Astrocyte (in vitro differentiated cells and primary cell): ENCODE results near the gene AXL. TPM values are rescaled to one million over a fixed set of nuclear protein-coding genes. Genes with fewer than 3 reads are reported as not detected.
"Not testable (repeated sequence)": the region's sequence is repeated elsewhere in the genome, so short reads cannot be mapped to it uniquely, and the experiment has no call there.

ENCODE experiments used
- DNase-seq: peaks from one replicate; pipeline ENCODE4 v3.0.0-alpha.2; 2010; ENCODE audit warnings: low read depth
- FAIRE-seq: peaks from 2 replicates; lab custom pipeline; 2011; peaks lifted over from hg19 to GRCh38; lab: Jason Lieb, UNC
- H2AFZ ChIP-seq: 2 replicates; pipeline ENCODE4 v1.6.0; 2012; ENCODE audit warnings: low read depth, low read length, inconsistent platforms
- H3K27ac ChIP-seq: 2 replicates; pipeline ENCODE4 v1.5.1; 2011; ENCODE audit warnings: low read depth, low read length, inconsistent platforms
- H3K27me3 ChIP-seq: 2 replicates; pipeline ENCODE4 v1.6.0; 2011; ENCODE audit warnings: low read length, inconsistent platforms; ENCODE audit not compliant: insufficient read depth
- H3K36me3 ChIP-seq: 2 replicates; pipeline ENCODE4 v1.5.1; 2011; ENCODE audit warnings: low read length, inconsistent platforms; ENCODE audit not compliant: insufficient read depth
- H3K4me1 ChIP-seq: 2 replicates; pipeline ENCODE4 v1.5.1; 2011; ENCODE audit warnings: low read length, inconsistent platforms; ENCODE audit not compliant: insufficient read depth
- H3K4me2 ChIP-seq: 2 replicates; pipeline ENCODE4 v1.6.0; 2012; ENCODE audit warnings: low read length, inconsistent platforms
- H3K4me3 ChIP-seq: 2 replicates; pipeline ENCODE4 v1.5.1; 2011; ENCODE audit warnings: low read depth, mild to moderate bottlenecking, low read length, inconsistent platforms; ENCODE audit not compliant: insufficient read depth
- H3K79me2 ChIP-seq: 2 replicates; pipeline ENCODE4 v1.6.0; 2012; ENCODE audit warnings: mild to moderate bottlenecking, low read length, inconsistent platforms; ENCODE audit not compliant: insufficient read depth
- H3K9ac ChIP-seq: 2 replicates; pipeline ENCODE4 v1.6.0; 2012; ENCODE audit warnings: mild to moderate bottlenecking, low read length, inconsistent platforms
- H3K9me3 ChIP-seq: 2 replicates; pipeline ENCODE4 v1.5.1; 2012; ENCODE audit warnings: low read depth, mild to moderate bottlenecking, low read length, inconsistent platforms; ENCODE audit not compliant: insufficient read depth
- H4K20me1 ChIP-seq: 2 replicates; pipeline ENCODE4 v1.6.0; 2012; ENCODE audit warnings: low read length, inconsistent platforms; ENCODE audit not compliant: insufficient read depth
- H3K27ac Mint-ChIP-seq: one replicate; pipeline ENCODE4 v1.8.0; 2021; ENCODE audit warnings: mild to moderate bottlenecking, mixed read lengths; ENCODE audit not compliant: unreplicated experiment
- H3K27me3 Mint-ChIP-seq: one replicate; pipeline ENCODE4 v1.8.0; 2021; ENCODE audit warnings: low read depth, mixed read lengths; ENCODE audit not compliant: unreplicated experiment
- H3K36me3 Mint-ChIP-seq: one replicate; pipeline ENCODE4 v1.8.0; 2021; ENCODE audit warnings: low read depth, mixed read lengths; ENCODE audit not compliant: unreplicated experiment
- H3K4me1 Mint-ChIP-seq: one replicate; pipeline ENCODE4 v1.8.0; 2021; ENCODE audit warnings: low read depth, mixed read lengths; ENCODE audit not compliant: unreplicated experiment
- H3K4me3 Mint-ChIP-seq: one replicate; pipeline ENCODE4 v1.8.0; 2021; ENCODE audit warnings: mild to moderate bottlenecking, moderate library complexity, mixed read lengths; ENCODE audit not compliant: unreplicated experiment
- H3K9me3 Mint-ChIP-seq: one replicate; pipeline ENCODE4 v1.8.0; 2021; ENCODE audit warnings: mild to moderate bottlenecking, mixed read lengths; ENCODE audit not compliant: unreplicated experiment
- CTCF ChIP-seq: IDR thresholded peaks from 2 replicates; pipeline ENCODE4 v1.5.1; 2011; ENCODE audit warnings: low read depth, mild to moderate bottlenecking, inconsistent platforms, low read length, moderate library complexity; ENCODE audit not compliant: insufficient read depth
- EZH2 ChIP-seq: IDR thresholded peaks from 2 replicates; pipeline ENCODE4 v1.6.1; 2012; ENCODE audit warnings: mild to moderate bottlenecking, low read length, inconsistent platforms; ENCODE audit not compliant: insufficient read depth
- total RNA-seq: library from RNA; stranded (reverse); gene quantifications from 2 replicates; pipeline ENCODE4 v1.2.1, GENCODE V29; 2021

The AXL gene
- total RNA-seq, 1 donor from 2014 or later = 156 TPM

- Mint-ChIP-seq H3K4me3 (no peak overlapping the region), H3K36me3 (peaks cover 21% of the 10 kb centered on the region), H3K27ac (no peak overlapping the region), H3K27me3 (no peaks in the 10 kb centered on the region), H3K9me3 (no peaks in the 10 kb centered on the region), H3K4me1 (no peaks in the 10 kb centered on the region)
- Histone ChIP-seq H3K9me3 (no peaks in the 10 kb centered on the region), H3K27me3 (no peaks in the 10 kb centered on the region), H3K79me2 (peaks cover 41% of the 10 kb centered on the region), H3K4me2 (no peak overlapping the region), H3K4me3 (no peak overlapping the region), H3K9ac (no peak overlapping the region), H2AFZ (no peak overlapping the region), H4K20me1 (peaks cover 62% of the 10 kb centered on the region), H3K4me1 (no peaks in the 10 kb centered on the region), H3K27ac (no peak overlapping the region), H3K36me3 (peaks cover 89% of the 10 kb centered on the region)
- no peak for FAIRE-seq
- DNase-seq = no peak
- TF ChIP-seq CTCF (no peak), EZH2 (no peak)
These were observed 59.5 kb downstream of the AXL start for GRCh38 chr19:41278478-41278877.

- no peaks in the 10 kb centered on the region for H3K4me1 ChIP-seq
- no peaks in the 10 kb centered on the region for H3K27me3 ChIP-seq
- H3K27me3 Mint-ChIP-seq = no peaks in the 10 kb centered on the region
- H3K4me1 Mint-ChIP-seq = peaks cover 3% of the 10 kb centered on the region
- H3K4me2 ChIP-seq = no peak overlapping the region
- H3K36me3 Mint-ChIP-seq = peaks cover 16% of the 10 kb centered on the region
- H3K79me2 ChIP-seq = peaks cover 34% of the 10 kb centered on the region
- H3K9me3 Mint-ChIP-seq = no peaks in the 10 kb centered on the region
- H3K4me3 Mint-ChIP-seq = no peak overlapping the region
- H3K36me3 ChIP-seq = peaks cover 73% of the 10 kb centered on the region
- no peak overlapping the region for H3K4me3 ChIP-seq
- no peak for DNase-seq
- H3K27ac Mint-ChIP-seq = peak overlapping the region; percentile 62
- H3K27ac ChIP-seq = no peak overlapping the region
- no peak overlapping the region for H3K9ac ChIP-seq
- FAIRE-seq = no peak
- TF ChIP-seq CTCF = no peak
- TF ChIP-seq EZH2 = no peak
- peaks cover 53% of the 10 kb centered on the region for H4K20me1 ChIP-seq
- H2AFZ ChIP-seq = no peak overlapping the region
- H3K9me3 ChIP-seq = no peaks in the 10 kb centered on the region
These were observed 69.9 kb downstream of the AXL start for GRCh38 chr19:41288673-41289530.

GRCh38 chr19:41289814-41290213 is 70.8 kb downstream of the AXL start:
- not testable (repeated sequence) for H3K4me3 ChIP-seq, H3K27me3 ChIP-seq, H3K9ac ChIP-seq, H2AFZ ChIP-seq, H3K27ac Mint-ChIP-seq, H3K9me3 Mint-ChIP-seq, H3K27me3 Mint-ChIP-seq, H3K4me2 ChIP-seq, FAIRE-seq, H3K4me1 Mint-ChIP-seq, DNase-seq, H3K4me3 Mint-ChIP-seq, H3K9me3 ChIP-seq, H3K27ac ChIP-seq, H3K4me1 ChIP-seq
- Histone ChIP-seq H3K79me2 (peaks cover 36% of the 10 kb centered on the region), H4K20me1 (peaks cover 58% of the 10 kb centered on the region), H3K36me3 (peaks cover 74% of the 10 kb centered on the region)
- H3K36me3 Mint-ChIP-seq = peaks cover 21% of the 10 kb centered on the region
